HG03135 (cell line): ENCODE data around the gene SLC30A3.

ENCODE experiments used
- ATAC-seq: cut with Tn5 transposase; IDR thresholded peaks from one replicate; pipeline ENCODE4 v1.9.1; 2021; ENCODE audit warnings: mild to moderate bottlenecking, moderate library complexity; ENCODE audit not compliant: unreplicated experiment

The SLC30A3 gene

GRCh38 chr2:27208486-27209050 is 54.3 kb downstream of the SLC30A3 start:
- no peak for ATAC-seq

DNA sequence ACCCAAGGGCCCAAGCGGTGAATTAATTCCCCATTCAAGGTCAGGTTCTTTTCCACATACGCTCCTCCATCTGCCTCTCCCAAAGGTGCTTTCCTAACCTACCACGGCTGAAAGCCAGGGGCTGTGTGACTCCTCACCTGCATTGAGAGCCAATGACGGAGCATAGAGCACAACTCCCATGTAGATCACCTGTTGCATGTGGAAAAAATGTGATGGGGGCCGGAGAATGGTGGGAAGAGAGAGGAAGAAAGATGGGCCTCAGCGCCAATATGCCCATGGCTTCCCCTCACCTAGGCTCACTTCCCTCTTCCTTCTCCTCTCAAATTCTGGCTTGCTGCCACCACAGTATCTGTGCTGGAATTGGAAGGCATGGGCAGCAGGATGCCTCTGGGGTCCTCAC is 56.5 kb downstream of the SLC30A3 start:
- ATAC-seq = no peak

DNA sequence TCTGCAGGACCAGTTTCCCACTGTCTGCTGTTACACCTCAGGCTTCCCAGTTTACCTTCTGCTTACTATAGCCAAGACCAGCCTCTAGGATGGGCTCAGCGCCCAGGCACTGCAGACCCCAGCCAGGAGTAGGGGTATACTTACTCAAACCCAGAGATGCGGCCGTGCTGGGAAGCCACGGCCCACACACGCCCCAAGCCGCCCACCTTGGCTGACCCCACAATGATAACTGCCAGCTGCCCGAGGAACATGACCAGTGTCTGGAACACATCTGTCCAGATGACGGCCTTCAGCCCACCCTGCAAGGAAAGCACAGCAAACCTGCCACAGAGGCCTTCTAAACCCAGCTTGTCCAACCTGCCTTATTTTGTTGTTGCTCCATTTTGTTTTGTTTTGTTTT is 57.6 kb downstream of the SLC30A3 start:
- ATAC-seq = no peak

GRCh38 chr2:27204566-27204965 is 58.3 kb downstream of the SLC30A3 start:
- no peak for ATAC-seq

DNA sequence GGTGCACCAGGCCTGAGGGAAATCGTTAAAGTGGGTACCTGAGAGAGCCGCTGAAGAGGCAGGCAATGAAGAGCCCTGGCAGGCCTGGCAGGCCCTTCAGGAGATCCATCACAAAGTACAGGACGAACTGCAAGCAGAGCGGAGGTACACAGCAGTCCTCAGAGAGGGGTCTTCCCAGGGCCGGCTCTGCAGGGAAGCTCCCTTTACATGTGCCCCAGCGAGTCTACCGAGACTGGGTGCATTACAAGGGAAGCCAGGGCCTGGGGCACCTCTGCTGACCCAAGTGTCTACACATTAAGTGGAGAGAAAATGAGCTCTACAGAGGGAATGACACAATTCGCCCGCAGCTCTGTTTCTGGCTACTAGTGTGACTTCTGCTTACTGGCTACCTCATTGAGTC is 59.1 kb downstream of the SLC30A3 start:
- ATAC-seq = no peak
